HCT116 (cell line): ENCODE results near the gene MDFI.

Experiments used
- CBX3 ChIP-seq: IDR thresholded peaks from 2 replicates; pipeline ENCODE4 v1.6.1; 2012; ENCODE audit warnings: low read depth
- CEBPB ChIP-seq: IDR thresholded peaks from 2 replicates; pipeline ENCODE4 v1.6.1; 2012; ENCODE audit warnings: low read depth
- EZH2 ChIP-seq: fragments of 200-600 bp; sonication (generic); IDR thresholded peaks from 2 replicates; pipeline ENCODE4 v1.6.1; 2017; ENCODE audit warnings: antibody characterized with exemption, mixed run types
- EZH2phosphoT487 ChIP-seq: fragments of 200-600 bp; IDR thresholded peaks from 2 replicates; pipeline ENCODE4 v1.6.1; 2018; ENCODE audit warnings: antibody characterized with exemption, borderline replicate concordance
- JUND ChIP-seq: IDR thresholded peaks from 2 replicates; pipeline ENCODE4 v1.6.1; 2012
- POLR2A ChIP-seq: IDR thresholded peaks from 2 replicates; pipeline ENCODE4 v1.7.0; 2011; ENCODE audit warnings: borderline replicate concordance; ENCODE audit not compliant: insufficient read depth, insufficient read length; ENCODE audit errors: extremely low read depth
- RAD21 ChIP-seq: IDR thresholded peaks from 2 replicates; pipeline ENCODE4 v1.6.1; 2012; ENCODE audit warnings: low read depth, mild to moderate bottlenecking
- SRF ChIP-seq: IDR thresholded peaks from 2 replicates; pipeline ENCODE4 v1.6.1; 2012; ENCODE audit warnings: low read depth
- YY1 ChIP-seq: IDR thresholded peaks from 2 replicates; pipeline ENCODE4 v1.6.1; 2011; ENCODE audit warnings: low read length, low read depth, moderate library complexity, mild to moderate bottlenecking; ENCODE audit not compliant: insufficient replicate concordance; ENCODE audit errors: extremely low read depth
- TF ChIP-seq, protein P1 (sequence below), 3 experiments: fragments of 200-600 bp in 1 of 3; sonication (generic) in 1 of 3; IDR thresholded peaks in 2 of 3; conservative IDR thresholded peaks in 1 of 3; 2 replicates each; pipeline ENCODE4 v1.5.1; 2012 to 2017; ENCODE audit warnings: low read depth in 2 of 3, low read length in 2 of 3, antibody characterized with exemption in 1 of 3, borderline replicate concordance in 1 of 3, control low read depth in 1 of 3, mild to moderate bottlenecking in 1 of 3, mixed read lengths in 1 of 3, mixed run types in 1 of 3, moderate library complexity in 1 of 3; ENCODE audit not compliant: insufficient read depth in 1 of 3
- TF ChIP-seq, protein P2 (sequence below): IDR thresholded peaks from 2 replicates; pipeline ENCODE4 v1.6.1; 2012

DNA sequence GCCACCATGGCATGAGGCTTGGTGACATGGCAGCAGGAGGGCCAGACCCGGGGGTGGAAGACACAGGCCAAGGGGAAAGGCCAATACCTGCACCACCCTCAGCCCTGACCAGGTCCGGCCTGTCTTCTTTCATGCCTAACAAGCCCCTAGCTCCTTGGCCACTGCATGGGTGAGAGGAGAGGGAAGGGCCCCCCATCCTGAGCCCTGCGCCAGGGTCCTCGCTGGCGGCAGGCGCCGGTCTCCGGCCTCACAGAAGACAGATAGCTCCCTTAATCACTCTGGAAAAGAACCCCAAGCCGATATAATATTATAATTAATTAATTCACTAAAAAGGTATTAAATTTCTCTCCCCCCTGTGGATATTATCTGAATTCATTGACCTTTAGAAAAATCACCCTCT lies 41.4 kb downstream of the MDFI start:
- TF ChIP-seq, protein P1, sequence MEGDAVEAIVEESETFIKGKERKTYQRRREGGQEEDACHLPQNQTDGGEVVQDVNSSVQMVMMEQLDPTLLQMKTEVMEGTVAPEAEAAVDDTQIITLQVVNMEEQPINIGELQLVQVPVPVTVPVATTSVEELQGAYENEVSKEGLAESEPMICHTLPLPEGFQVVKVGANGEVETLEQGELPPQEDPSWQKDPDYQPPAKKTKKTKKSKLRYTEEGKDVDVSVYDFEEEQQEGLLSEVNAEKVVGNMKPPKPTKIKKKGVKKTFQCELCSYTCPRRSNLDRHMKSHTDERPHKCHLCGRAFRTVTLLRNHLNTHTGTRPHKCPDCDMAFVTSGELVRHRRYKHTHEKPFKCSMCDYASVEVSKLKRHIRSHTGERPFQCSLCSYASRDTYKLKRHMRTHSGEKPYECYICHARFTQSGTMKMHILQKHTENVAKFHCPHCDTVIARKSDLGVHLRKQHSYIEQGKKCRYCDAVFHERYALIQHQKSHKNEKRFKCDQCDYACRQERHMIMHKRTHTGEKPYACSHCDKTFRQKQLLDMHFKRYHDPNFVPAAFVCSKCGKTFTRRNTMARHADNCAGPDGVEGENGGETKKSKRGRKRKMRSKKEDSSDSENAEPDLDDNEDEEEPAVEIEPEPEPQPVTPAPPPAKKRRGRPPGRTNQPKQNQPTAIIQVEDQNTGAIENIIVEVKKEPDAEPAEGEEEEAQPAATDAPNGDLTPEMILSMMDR (IDR thresholded peaks at IDR 0.05 in 2 of 3, conservative IDR thresholded peaks at IDR 0.05 in 1 of 3; ENCODE audit: borderline replicate concordance in 1 of 3, insufficient read depth in 1 of 3, low read depth in 2 of 3, low read length in 2 of 3) = no peak
- TF ChIP-seq YY1 = no peak
- no peak for TF ChIP-seq SRF
- TF ChIP-seq JUND = no peak
- TF ChIP-seq, protein P2, sequence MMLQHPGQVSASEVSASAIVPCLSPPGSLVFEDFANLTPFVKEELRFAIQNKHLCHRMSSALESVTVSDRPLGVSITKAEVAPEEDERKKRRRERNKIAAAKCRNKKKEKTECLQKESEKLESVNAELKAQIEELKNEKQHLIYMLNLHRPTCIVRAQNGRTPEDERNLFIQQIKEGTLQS = no peak
- no peak for TF ChIP-seq POLR2A
- TF ChIP-seq EZH2 = no peak
- TF ChIP-seq CBX3 = no peak
- no peak for TF ChIP-seq RAD21
- TF ChIP-seq CEBPB = no peak
- no peak for TF ChIP-seq EZH2phosphoT487
